ENCODE results near the gene FNDC7. TPM values are rescaled to one million over a fixed set of nuclear protein-coding genes. Genes with fewer than 3 reads are reported as not detected.
"Not testable (repeated sequence)": the region's sequence is repeated elsewhere in the genome, so short reads cannot be mapped to it uniquely, and the experiment has no call there.

Gene FNDC7
- total RNA-seq, 1 donor from 2014 or later: not detected

DNA sequence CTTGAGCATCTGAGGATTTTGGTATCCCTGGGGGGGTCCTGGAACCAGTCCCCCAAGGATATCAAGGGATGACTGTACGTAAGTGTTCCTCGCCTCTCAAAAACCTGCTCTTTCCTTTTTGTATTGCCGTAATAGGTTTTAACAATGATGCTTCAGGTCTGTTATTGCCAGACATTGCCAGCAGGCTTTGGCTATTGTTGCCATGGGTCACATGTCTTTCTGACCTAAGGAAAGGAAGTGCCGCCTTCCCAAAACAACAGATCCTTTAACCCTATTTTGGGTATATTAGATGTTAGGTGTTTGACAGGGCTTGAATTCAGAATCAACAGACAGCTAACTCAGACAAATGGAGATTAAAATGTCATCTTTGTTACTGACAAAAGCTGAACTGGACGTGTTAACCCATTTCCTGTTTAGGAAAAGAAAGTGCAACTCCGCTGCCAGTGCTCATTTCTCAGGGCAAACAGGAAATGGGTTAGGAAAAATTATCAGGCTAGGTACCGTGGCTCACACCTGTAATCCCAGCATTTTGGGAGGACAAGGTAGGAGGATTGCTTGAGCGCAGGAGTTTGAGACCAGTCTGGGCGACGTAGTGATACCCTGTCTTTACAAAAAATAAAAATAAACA, 33.0 kb upstream of the FNDC7 start:
- Mint-ChIP-seq H3K27ac (no peak overlapping the region), H3K9me3 (peaks cover 6% of the 10 kb centered on the region), H3K36me3 (no peaks in the 10 kb centered on the region)

DNA sequence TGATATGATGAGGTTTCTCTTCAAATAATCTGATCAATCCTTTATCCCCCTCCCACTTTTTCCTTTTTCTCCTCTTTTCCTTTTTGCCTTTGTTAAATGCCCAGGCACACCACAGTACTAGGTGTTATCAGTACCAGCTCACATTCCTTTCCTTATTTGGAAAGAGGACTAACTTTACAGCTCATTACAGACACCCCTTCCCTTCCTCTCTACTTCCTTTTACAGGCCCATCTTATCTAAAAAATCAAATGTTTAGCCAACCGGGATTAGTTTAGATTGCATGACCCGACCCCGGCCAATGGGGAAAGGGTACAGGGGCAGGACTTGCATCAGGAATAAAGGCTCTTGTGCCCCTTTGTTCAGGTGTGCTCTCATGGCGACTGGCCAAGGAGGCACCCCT, 31.0 kb upstream of the FNDC7 start:
- H3K27ac Mint-ChIP-seq: peak overlapping the region; percentile 24
- not testable (repeated sequence) for H3K36me3 Mint-ChIP-seq; H3K4me1 Mint-ChIP-seq (ENCODE audit: unreplicated experiment)

More for the DNA sequence above, 33.0 kb upstream of the FNDC7 start:
- Mint-ChIP-seq H3K4me1 (ENCODE audit: unreplicated experiment) (peaks cover 5% of the 10 kb centered on the region), H3K4me3 (no peak overlapping the region), H3K27me3 (no peaks in the 10 kb centered on the region)
- DNase-seq (ENCODE audit: extremely low spot score, unreplicated experiment): no peak
- TF ChIP-seq, protein P1, sequence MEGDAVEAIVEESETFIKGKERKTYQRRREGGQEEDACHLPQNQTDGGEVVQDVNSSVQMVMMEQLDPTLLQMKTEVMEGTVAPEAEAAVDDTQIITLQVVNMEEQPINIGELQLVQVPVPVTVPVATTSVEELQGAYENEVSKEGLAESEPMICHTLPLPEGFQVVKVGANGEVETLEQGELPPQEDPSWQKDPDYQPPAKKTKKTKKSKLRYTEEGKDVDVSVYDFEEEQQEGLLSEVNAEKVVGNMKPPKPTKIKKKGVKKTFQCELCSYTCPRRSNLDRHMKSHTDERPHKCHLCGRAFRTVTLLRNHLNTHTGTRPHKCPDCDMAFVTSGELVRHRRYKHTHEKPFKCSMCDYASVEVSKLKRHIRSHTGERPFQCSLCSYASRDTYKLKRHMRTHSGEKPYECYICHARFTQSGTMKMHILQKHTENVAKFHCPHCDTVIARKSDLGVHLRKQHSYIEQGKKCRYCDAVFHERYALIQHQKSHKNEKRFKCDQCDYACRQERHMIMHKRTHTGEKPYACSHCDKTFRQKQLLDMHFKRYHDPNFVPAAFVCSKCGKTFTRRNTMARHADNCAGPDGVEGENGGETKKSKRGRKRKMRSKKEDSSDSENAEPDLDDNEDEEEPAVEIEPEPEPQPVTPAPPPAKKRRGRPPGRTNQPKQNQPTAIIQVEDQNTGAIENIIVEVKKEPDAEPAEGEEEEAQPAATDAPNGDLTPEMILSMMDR (conservative IDR thresholded peaks at IDR 0.05): no peak

DNA sequence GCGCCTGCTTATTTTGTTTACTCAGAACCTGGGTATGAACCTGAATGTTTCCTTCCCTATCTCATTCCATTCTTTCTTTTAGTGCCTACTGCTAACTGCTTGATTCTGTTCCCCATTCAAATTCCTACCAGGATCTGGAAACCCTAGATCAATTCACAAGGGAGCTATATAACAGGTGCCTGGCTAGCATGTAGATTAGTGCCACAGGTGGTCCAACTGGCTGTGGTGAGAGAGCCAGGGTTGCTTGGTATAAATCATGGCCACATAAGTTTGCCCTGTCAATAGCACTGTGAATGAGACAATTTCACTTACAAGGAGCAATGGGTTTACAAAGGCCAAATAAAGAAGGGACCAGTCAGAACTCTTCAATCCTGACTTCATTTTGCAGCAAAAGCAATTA, 27.2 kb upstream of the FNDC7 start:
- H3K4me1 Mint-ChIP-seq (ENCODE audit: unreplicated experiment): peaks cover 8% of the 10 kb centered on the region
- H3K9me3 Mint-ChIP-seq: peaks cover 4% of the 10 kb centered on the region
- no peaks in the 10 kb centered on the region for H3K36me3 Mint-ChIP-seq
- no peak overlapping the region for H3K4me3 Mint-ChIP-seq
- no peak overlapping the region for H3K27ac Mint-ChIP-seq
- TF ChIP-seq, protein P1 (conservative IDR thresholded peaks at IDR 0.05): no peak
- H3K27me3 Mint-ChIP-seq: peaks cover 9% of the 10 kb centered on the region
- no peak for DNase-seq (ENCODE audit: extremely low spot score, unreplicated experiment)

More for the DNA sequence above, 31.0 kb upstream of the FNDC7 start:
- H3K4me3 Mint-ChIP-seq; H3K9me3 Mint-ChIP-seq; DNase-seq (ENCODE audit: extremely low spot score, unreplicated experiment); H3K27me3 Mint-ChIP-seq: not testable (repeated sequence)

DNA sequence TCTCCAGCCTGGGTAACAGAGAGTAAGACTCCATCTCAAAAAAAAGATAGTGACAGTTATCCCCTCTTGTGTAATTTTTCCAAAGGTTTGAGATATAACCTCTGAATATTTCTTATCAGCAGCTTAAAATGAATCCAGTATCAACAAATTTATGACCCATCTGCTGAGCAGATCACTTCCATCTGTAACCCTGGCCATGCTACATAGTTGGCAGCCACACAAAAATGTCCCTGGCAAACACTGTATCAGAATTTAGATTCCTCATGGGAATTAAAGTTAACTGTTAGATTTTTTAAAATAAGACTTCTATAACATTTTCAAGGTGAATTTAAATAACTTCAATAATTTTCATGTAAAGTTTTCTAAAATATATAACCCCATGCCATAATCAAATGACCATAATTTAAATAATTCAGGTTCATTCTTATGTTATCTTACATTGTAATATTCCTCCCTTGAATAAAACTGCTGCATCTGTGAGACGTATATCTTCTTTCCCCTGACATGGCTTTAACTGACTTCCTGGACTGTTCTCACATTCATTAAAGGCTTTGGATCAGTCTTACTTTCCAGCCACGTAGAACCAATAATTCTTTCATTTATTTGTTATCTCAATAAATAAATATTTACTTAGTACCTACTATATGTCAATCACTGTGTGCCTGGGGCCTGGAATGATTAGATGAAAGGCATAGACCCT, 25.9 kb upstream of the FNDC7 start:
- Mint-ChIP-seq H3K27me3 (peaks cover 9% of the 10 kb centered on the region), H3K4me3 (no peak overlapping the region), H3K27ac (no peak overlapping the region), H3K36me3 (no peaks in the 10 kb centered on the region), H3K9me3 (peaks cover 1% of the 10 kb centered on the region), H3K4me1 (ENCODE audit: unreplicated experiment) (peaks cover 14% of the 10 kb centered on the region)
- TF ChIP-seq, protein P1 (conservative IDR thresholded peaks at IDR 0.05): no peak
- DNase-seq (ENCODE audit: extremely low spot score, unreplicated experiment): no peak

DNA sequence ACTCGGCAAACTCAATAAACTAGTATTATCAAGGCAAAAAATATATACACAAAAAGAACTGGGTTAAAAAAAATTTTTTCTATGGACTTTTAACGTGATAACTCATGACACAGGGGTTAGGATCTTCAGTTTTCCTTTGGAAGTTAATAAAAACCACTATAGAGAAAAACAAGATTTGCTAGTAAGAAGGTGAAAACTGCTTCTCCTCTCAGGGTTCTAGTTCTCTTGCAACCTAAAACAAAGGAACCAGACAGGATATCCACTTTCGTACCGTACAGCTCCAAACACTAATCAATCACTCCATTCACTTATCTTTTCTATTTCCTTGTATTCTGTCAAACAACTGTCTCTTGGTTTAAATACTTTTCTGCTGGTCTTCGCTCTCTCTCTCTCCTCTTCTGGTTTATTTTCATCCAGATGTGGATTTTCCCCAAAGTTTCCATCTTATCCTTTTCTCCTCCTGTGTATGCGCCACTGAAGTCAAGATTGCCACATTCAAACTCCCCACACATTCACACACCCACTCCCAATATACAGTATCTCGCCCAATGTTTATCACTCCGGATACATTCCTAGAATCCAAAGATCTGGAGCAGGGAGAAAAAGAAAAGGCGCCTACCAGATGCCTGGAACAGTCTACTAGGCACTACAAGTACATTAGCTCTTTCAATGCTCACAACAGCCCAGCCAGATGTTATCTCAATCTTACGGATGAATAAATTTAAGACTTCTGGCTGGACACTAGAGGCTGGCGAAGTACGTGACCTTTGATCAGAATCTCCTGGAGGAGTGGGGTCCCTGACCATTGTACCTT, 21.4 kb upstream of the FNDC7 start:
- TF ChIP-seq, protein P1 (conservative IDR thresholded peaks at IDR 0.05): no peak
- H3K9me3 Mint-ChIP-seq: no peaks in the 10 kb centered on the region
- H3K27me3 Mint-ChIP-seq: peaks cover 9% of the 10 kb centered on the region
- peak overlapping the region; percentile 96 for H3K27ac Mint-ChIP-seq
- peak overlapping the region; percentile 100 for H3K4me3 Mint-ChIP-seq
- H3K36me3 Mint-ChIP-seq: peaks cover 7% of the 10 kb centered on the region
- no peak for DNase-seq (ENCODE audit: extremely low spot score, unreplicated experiment)
- H3K4me1 Mint-ChIP-seq (ENCODE audit: unreplicated experiment): peaks cover 21% of the 10 kb centered on the region
